ENCODE data around the gene KCNJ6. TPM values are rescaled to one million over a fixed set of nuclear protein-coding genes. Genes with fewer than 3 reads are reported as not detected.

Gene KCNJ6
- total RNA-seq, 1 experiment from 2014 or later = not detected

- no peak overlapping the region for H3K4me3 ChIP-seq (ENCODE audit: low read depth in 2 of 2, low read length in 2 of 2)
- POLR2A ChIA-PET = no interaction called here
- intact Hi-C loops (cut with micrococcal nuclease; ENCODE audit: unreplicated experiment) (no loop called here), in situ Hi-C loops (cut with HindIII; ENCODE audit: low pct_unique_long_range_greater_than_20kb, low sequenced_read_pairs) (no loop called here)
- CTCF ChIA-PET = no interaction called here
- no peaks in the 10 kb centered on the region for H3K9me3 ChIP-seq (ENCODE audit: control insufficient read depth, insufficient read depth, low read depth, low read length)
- DNase-seq (ENCODE audit: low read depth, low spot score) = no peak
- BruUV-seq (replicated peaks) = no TSS peak
- TF ChIP-seq TCF7L2 (IDR thresholded peaks at IDR 0.05; ENCODE audit: low read depth, low read length) (no peak), CTCF (IDR thresholded peaks at IDR 0.05) (no peak), SIN3A (IDR thresholded peaks at IDR 0.05; ENCODE audit: borderline replicate concordance, insufficient read depth, low read depth, low read length) (no peak), REST (IDR thresholded peaks at IDR 0.05; ENCODE audit: insufficient read depth in 1 of 2, low read depth in 2 of 2, low read length in 1 of 2) (no peak), POLR2AphosphoS5 (IDR thresholded peaks at IDR 0.05; ENCODE audit: low read depth, low read length) (no peak)
- H3K27ac ChIP-seq (ENCODE audit: low read length) = no peak overlapping the region
- no peaks in the 10 kb centered on the region for H3K4me1 ChIP-seq (ENCODE audit: control insufficient read depth, insufficient read depth, low read length)
- ATAC-seq = no peak
- no peaks in the 10 kb centered on the region for H3K36me3 ChIP-seq (ENCODE audit: control insufficient read depth, insufficient read depth, low read length)
- H3K27me3 ChIP-seq (ENCODE audit: control insufficient read depth, insufficient read depth, low read length) = no peaks in the 10 kb centered on the region
These were observed 70.7 kb downstream of the KCNJ6 start for GRCh38 chr21:37845535-37845934.

- no peaks in the 10 kb centered on the region for H3K36me3 ChIP-seq (ENCODE audit: control insufficient read depth, insufficient read depth, low read length)
- TF ChIP-seq POLR2AphosphoS5 (IDR thresholded peaks at IDR 0.05; ENCODE audit: low read depth, low read length) = no peak
- no peak for TF ChIP-seq CTCF (IDR thresholded peaks at IDR 0.05)
- no peak for TF ChIP-seq TCF7L2 (IDR thresholded peaks at IDR 0.05; ENCODE audit: low read depth, low read length)
- no peak for TF ChIP-seq SIN3A (IDR thresholded peaks at IDR 0.05; ENCODE audit: borderline replicate concordance, insufficient read depth, low read depth, low read length)
- no peak for TF ChIP-seq REST (IDR thresholded peaks at IDR 0.05; ENCODE audit: insufficient read depth in 1 of 2, low read depth in 2 of 2, low read length in 1 of 2)
- no peaks in the 10 kb centered on the region for H3K4me1 ChIP-seq (ENCODE audit: control insufficient read depth, insufficient read depth, low read length)
- DNase-seq (ENCODE audit: low read depth, low spot score) (no peak), ATAC-seq (no peak)
- H3K9me3 ChIP-seq (ENCODE audit: control insufficient read depth, insufficient read depth, low read depth, low read length) = no peaks in the 10 kb centered on the region
- CTCF ChIA-PET = no interaction called here
- POLR2A ChIA-PET = no interaction called here
- no TSS peak for BruUV-seq (replicated peaks)
- in situ Hi-C loops (cut with HindIII; ENCODE audit: low pct_unique_long_range_greater_than_20kb, low sequenced_read_pairs) (no loop called here), intact Hi-C loops (cut with micrococcal nuclease; ENCODE audit: unreplicated experiment) (no loop called here)
- H3K4me3 ChIP-seq (ENCODE audit: low read depth in 2 of 2, low read length in 2 of 2) = no peak overlapping the region
- H3K27ac ChIP-seq (ENCODE audit: low read length) = no peak overlapping the region
- H3K27me3 ChIP-seq (ENCODE audit: control insufficient read depth, insufficient read depth, low read length) = no peaks in the 10 kb centered on the region
These were observed 73.1 kb downstream of the KCNJ6 start for GRCh38 chr21:37843191-37843590.
